WTC11 (cell line): ENCODE results near the gene SSRP1. TPM values are rescaled to one million over a fixed set of nuclear protein-coding genes. Genes with fewer than 3 reads are reported as not detected.

Experiments
- ATAC-seq: fragments of 200-7000 bp; cut with Tn5 transposase; 2 replicates; pipeline ENCODE4 v1.10.0; 2021; ENCODE audit warnings: mild to moderate bottlenecking, moderate library complexity
- CTCF ChIA-PET: fragments of 300-600 bp; sonication (Branson Sonifier 250); formaldehyde crosslinking; loops from one replicate; lab custom pipeline; 2021; ENCODE audit warnings: antibody characterized with exemption; lab: Charles Lee
- POLR2A ChIA-PET: fragments of 350-600 bp; sonication (Branson Sonifier 250); formaldehyde crosslinking; loops from one replicate; lab custom pipeline; 2021; ENCODE audit warnings: antibody characterized with exemption; lab: Charles Lee
- DNase-seq: peaks from one replicate; pipeline ENCODE4 v3.0.0; 2021; ENCODE audit warnings: low spot score
- H3K27ac Mint-ChIP-seq: 2 replicates; pipeline ENCODE4 v1.8.0; 2021; ENCODE audit warnings: mixed read lengths
- H3K27me3 Mint-ChIP-seq: 2 replicates; pipeline ENCODE4 v1.8.0; 2021; ENCODE audit warnings: low read depth, mild to moderate bottlenecking, moderate library complexity, mixed read lengths
- H3K36me3 Mint-ChIP-seq: 2 replicates; pipeline ENCODE4 v1.8.0; 2021; ENCODE audit warnings: mixed read lengths
- H3K4me1 Mint-ChIP-seq: 2 replicates; pipeline ENCODE4 v1.8.0; 2022; ENCODE audit warnings: mixed read lengths
- H3K4me3 Mint-ChIP-seq: 2 replicates; pipeline ENCODE4 v1.8.0; 2021; ENCODE audit warnings: mild to moderate bottlenecking, moderate library complexity, mixed read lengths
- H3K9me3 Mint-ChIP-seq: 2 replicates; pipeline ENCODE4 v1.8.0; 2021; ENCODE audit warnings: mixed read lengths
- AFF4 ChIP-seq: sonication (generic); formaldehyde crosslinking; IDR thresholded peaks from 2 replicates; pipeline ENCODE4 v1.8.1; 2023; ENCODE audit warnings: mild to moderate bottlenecking, missing genetic modification reagents, borderline replicate concordance
- ATF2 ChIP-seq: sonication (generic); formaldehyde crosslinking; IDR thresholded peaks from 2 replicates; pipeline ENCODE4 v1.8.1; 2022; ENCODE audit warnings: low read depth, missing genetic modification reagents, borderline replicate concordance
- CDX4 ChIP-seq: fragments of 250-450 bp; sonication (Bioruptor Pico); IDR thresholded peaks from 2 replicates; pipeline ENCODE4 v1.9.0; 2021; ENCODE audit warnings: moderate library complexity, mild to moderate bottlenecking, inconsistent platforms, borderline replicate concordance
- FOXP1 ChIP-seq: sonication (generic); formaldehyde crosslinking; IDR thresholded peaks from 2 replicates; pipeline ENCODE4 v1.8.0; 2022; ENCODE audit warnings: missing genetic modification reagents, mild to moderate bottlenecking, moderate library complexity, borderline replicate concordance
- PRDM15 ChIP-seq: sonication (generic); formaldehyde crosslinking; IDR thresholded peaks from 2 replicates; pipeline ENCODE4 v1.8.0; 2022; ENCODE audit warnings: missing genetic modification reagents
- PRRX2 ChIP-seq: fragments of 250-450 bp; sonication (Bioruptor Pico); IDR thresholded peaks from 2 replicates; pipeline ENCODE4 v1.8.0; 2021; ENCODE audit warnings: mild to moderate bottlenecking
- SMAD4 ChIP-seq: sonication (generic); formaldehyde crosslinking; IDR thresholded peaks from 2 replicates; pipeline ENCODE4 v1.8.0; 2022; ENCODE audit warnings: mild to moderate bottlenecking, missing genetic modification reagents
- ZNF219 ChIP-seq: sonication (generic); formaldehyde crosslinking; IDR thresholded peaks from 2 replicates; pipeline ENCODE4 v1.8.0; 2023; ENCODE audit warnings: missing genetic modification reagents, mild to moderate bottlenecking, borderline replicate concordance
- total RNA-seq: library from RNA; stranded (reverse); gene quantifications from 3 replicates; pipeline ENCODE4 v1.2.3, GENCODE V29; 2021
- TF ChIP-seq, protein P1 (sequence below): sonication (generic); formaldehyde crosslinking; IDR thresholded peaks from 2 replicates; pipeline ENCODE4 v1.8.1; 2022; ENCODE audit warnings: mild to moderate bottlenecking, missing genetic modification reagents, moderate library complexity, borderline replicate concordance
- TF ChIP-seq, protein P2 (sequence below): sonication (generic); formaldehyde crosslinking; IDR thresholded peaks from 2 replicates; pipeline ENCODE4 v1.8.0; 2023; ENCODE audit warnings: missing genetic modification reagents, mild to moderate bottlenecking, borderline replicate concordance

SSRP1 gene
- total RNA-seq, 1 experiment from 2014 or later = 228 TPM

DNA sequence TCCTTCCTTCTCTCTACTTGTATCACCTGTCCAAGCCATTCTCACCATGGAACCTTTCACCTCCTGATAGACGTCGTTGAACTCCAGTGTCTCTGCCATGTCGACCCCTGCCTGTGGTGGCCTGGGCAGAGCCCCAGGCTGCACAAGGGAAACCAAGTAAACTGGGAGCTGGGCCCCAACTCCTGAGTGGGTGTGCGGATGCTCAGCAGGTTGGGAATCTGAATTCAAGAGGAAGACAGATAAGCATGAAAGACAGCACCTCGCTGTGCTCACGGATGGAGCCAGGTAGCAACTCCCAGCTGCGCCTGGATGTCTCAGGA lies 709 bp downstream of the SSRP1 start (continued):
- TF ChIP-seq ZNF219 (CRISPR knock-in tag) (no peak), PRDM15 (no peak), SMAD4 (CRISPR knock-in tag) (no peak), ATF2 (CRISPR knock-in tag) (no peak), AFF4 (CRISPR knock-in tag) (no peak)
- TF ChIP-seq, protein P1, sequence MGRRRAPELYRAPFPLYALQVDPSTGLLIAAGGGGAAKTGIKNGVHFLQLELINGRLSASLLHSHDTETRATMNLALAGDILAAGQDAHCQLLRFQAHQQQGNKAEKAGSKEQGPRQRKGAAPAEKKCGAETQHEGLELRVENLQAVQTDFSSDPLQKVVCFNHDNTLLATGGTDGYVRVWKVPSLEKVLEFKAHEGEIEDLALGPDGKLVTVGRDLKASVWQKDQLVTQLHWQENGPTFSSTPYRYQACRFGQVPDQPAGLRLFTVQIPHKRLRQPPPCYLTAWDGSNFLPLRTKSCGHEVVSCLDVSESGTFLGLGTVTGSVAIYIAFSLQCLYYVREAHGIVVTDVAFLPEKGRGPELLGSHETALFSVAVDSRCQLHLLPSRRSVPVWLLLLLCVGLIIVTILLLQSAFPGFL (CRISPR knock-in tag) = no peak
- TF ChIP-seq, protein P2, sequence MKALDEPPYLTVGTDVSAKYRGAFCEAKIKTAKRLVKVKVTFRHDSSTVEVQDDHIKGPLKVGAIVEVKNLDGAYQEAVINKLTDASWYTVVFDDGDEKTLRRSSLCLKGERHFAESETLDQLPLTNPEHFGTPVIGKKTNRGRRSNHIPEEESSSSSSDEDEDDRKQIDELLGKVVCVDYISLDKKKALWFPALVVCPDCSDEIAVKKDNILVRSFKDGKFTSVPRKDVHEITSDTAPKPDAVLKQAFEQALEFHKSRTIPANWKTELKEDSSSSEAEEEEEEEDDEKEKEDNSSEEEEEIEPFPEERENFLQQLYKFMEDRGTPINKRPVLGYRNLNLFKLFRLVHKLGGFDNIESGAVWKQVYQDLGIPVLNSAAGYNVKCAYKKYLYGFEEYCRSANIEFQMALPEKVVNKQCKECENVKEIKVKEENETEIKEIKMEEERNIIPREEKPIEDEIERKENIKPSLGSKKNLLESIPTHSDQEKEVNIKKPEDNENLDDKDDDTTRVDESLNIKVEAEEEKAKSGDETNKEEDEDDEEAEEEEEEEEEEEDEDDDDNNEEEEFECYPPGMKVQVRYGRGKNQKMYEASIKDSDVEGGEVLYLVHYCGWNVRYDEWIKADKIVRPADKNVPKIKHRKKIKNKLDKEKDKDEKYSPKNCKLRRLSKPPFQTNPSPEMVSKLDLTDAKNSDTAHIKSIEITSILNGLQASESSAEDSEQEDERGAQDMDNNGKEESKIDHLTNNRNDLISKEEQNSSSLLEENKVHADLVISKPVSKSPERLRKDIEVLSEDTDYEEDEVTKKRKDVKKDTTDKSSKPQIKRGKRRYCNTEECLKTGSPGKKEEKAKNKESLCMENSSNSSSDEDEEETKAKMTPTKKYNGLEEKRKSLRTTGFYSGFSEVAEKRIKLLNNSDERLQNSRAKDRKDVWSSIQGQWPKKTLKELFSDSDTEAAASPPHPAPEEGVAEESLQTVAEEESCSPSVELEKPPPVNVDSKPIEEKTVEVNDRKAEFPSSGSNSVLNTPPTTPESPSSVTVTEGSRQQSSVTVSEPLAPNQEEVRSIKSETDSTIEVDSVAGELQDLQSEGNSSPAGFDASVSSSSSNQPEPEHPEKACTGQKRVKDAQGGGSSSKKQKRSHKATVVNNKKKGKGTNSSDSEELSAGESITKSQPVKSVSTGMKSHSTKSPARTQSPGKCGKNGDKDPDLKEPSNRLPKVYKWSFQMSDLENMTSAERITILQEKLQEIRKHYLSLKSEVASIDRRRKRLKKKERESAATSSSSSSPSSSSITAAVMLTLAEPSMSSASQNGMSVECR (CRISPR knock-in tag) = no peak

GRCh38 chr11:57332694-57333440 lies 2.8 kb downstream of the SSRP1 start:
- H3K4me1 Mint-ChIP-seq = peaks cover 23% of the 10 kb centered on the region
- no peak for TF ChIP-seq PRRX2 (CRISPR knock-in tag)
- TF ChIP-seq CDX4 (CRISPR knock-in tag) = no peak
- no peak for TF ChIP-seq FOXP1 (CRISPR knock-in tag)
- H3K27me3 Mint-ChIP-seq = no peaks in the 10 kb centered on the region
- no peaks in the 10 kb centered on the region for H3K9me3 Mint-ChIP-seq
- H3K36me3 Mint-ChIP-seq = peaks cover 66% of the 10 kb centered on the region
- ChIA-PET POLR2A (no interaction called here), CTCF (no interaction called here)
- ATAC-seq (no peak), DNase-seq (no peak)
- H3K4me3 Mint-ChIP-seq = no peak overlapping the region
- H3K27ac Mint-ChIP-seq = no peak overlapping the region
